A549 (cell line): ENCODE data around the gene EEF1AKMT1. TPM values are rescaled to one million over a fixed set of nuclear protein-coding genes. Genes with fewer than 3 reads are reported as not detected.

Source experiments
- ATAC-seq, 2 experiments: fragments of 200-7000 bp in 1 of 2; fragments of >200 bp in 1 of 2; cut with Nextera tagmentation in 1 of 2; cut with Tn5 transposase in 1 of 2; 3 replicates each; pipeline versions ENCODE4 v1.8.0 to v1.9.1; 2018 to 2020; ENCODE audit warnings: mild to moderate bottlenecking in 1 of 2, moderate library complexity in 1 of 2
- CTCF ChIA-PET: fragments of 300-600 bp; sonication (Branson Sonifier 250); formaldehyde crosslinking; extraction: SDS; loops from one replicate; lab custom pipeline; 2021; ENCODE audit warnings: antibody characterized with exemption, inconsistent platforms; lab: Yijun Ruan, JAX
- POLR2A ChIA-PET: fragments of 350-600 bp; formaldehyde crosslinking; extraction: SDS; loops from one replicate; lab custom pipeline; 2021; ENCODE audit warnings: antibody characterized with exemption, inconsistent platforms; lab: Yijun Ruan, JAX
- DNase-seq, 2 experiments: peaks; one replicate each; pipeline versions ENCODE4 v3.0.0 to v3.0.0-alpha.2; 2011 to 2016; ENCODE audit warnings: low read depth in 1 of 2, low spot score in 1 of 2
- FAIRE-seq: peaks from 2 replicates; lab custom pipeline; 2011; peaks lifted over from hg19 to GRCh38; lab: Jason Lieb, UNC
- H3K27ac ChIP-seq, 2 experiments: fragments of >200 bp; sonication (Bioruptor Twin); formaldehyde crosslinking; 3 replicates each; pipeline ENCODE4 v1.5.1; 2016 to 2017
- H3K4me1 ChIP-seq: fragments of >200 bp; sonication (Bioruptor Twin); formaldehyde crosslinking; 3 replicates; pipeline ENCODE4 v1.6.1; 2016
- H3K4me2 ChIP-seq: fragments of >200 bp; sonication (Bioruptor Twin); formaldehyde crosslinking; 3 replicates; pipeline ENCODE4 v1.6.1; 2016
- H3K4me3 ChIP-seq: fragments of >200 bp; sonication (Bioruptor Twin); formaldehyde crosslinking; 3 replicates; pipeline ENCODE4 v1.5.1; 2016
- H3K9me3 ChIP-seq: fragments of >200 bp; sonication (Bioruptor Twin); formaldehyde crosslinking; 3 replicates; pipeline ENCODE4 v1.6.1; 2016
- ATOH8 ChIP-seq: fragments of 250-450 bp; sonication (Bioruptor Pico); IDR thresholded peaks from 2 replicates; pipeline ENCODE4 v1.5.0; 2020; ENCODE audit warnings: low read depth, mild to moderate bottlenecking, moderate library complexity
- BCL3 ChIP-seq: fragments of >200 bp; sonication (Bioruptor Twin); formaldehyde crosslinking; IDR thresholded peaks from 3 replicates; pipeline ENCODE4 v1.6.1; 2016
- CBX2 ChIP-seq: fragments of 200-600 bp; sonication (generic); IDR thresholded peaks from 2 replicates; pipeline ENCODE4 v1.6.1; 2016; ENCODE audit warnings: low read depth, mild to moderate bottlenecking, borderline replicate concordance
- CHD4 ChIP-seq: fragments of 200-600 bp; sonication (generic); IDR thresholded peaks from 2 replicates; pipeline ENCODE4 v1.6.1; 2016; ENCODE audit warnings: antibody characterized with exemption, mild to moderate bottlenecking, borderline replicate concordance
- FOSL2 ChIP-seq, 2 experiments: fragments of 450-650 bp in 1 of 2; fragments of >200 bp in 1 of 2; sonication (Bioruptor Twin) in 1 of 2; formaldehyde crosslinking; IDR thresholded peaks; 2 replicates each; pipeline versions ENCODE4 v1.5.0 to v1.6.1; 2016 to 2020; ENCODE audit warnings: mild to moderate bottlenecking in 1 of 2, moderate library complexity in 1 of 2
- FOXS1 ChIP-seq: fragments of 250-450 bp; sonication (Bioruptor Pico); IDR thresholded peaks from 2 replicates; pipeline ENCODE4 v1.5.0; 2020; ENCODE audit warnings: mild to moderate bottlenecking, moderate library complexity
- GATA3 ChIP-seq: IDR thresholded peaks from 2 replicates; pipeline ENCODE4 v1.6.1; 2012; ENCODE audit warnings: borderline replicate concordance
- HDAC2 ChIP-seq: fragments of 200-600 bp; sonication (generic); IDR thresholded peaks from 2 replicates; pipeline ENCODE4 v1.6.1; 2016
- JUN ChIP-seq, 2 experiments: fragments of >200 bp; sonication (Bioruptor Twin); formaldehyde crosslinking; IDR thresholded peaks; 2 replicates in 1 of 2; 3 replicates in 1 of 2; pipeline ENCODE4 v1.6.1; 2016 to 2017
- JUNB ChIP-seq: fragments of >200 bp; sonication (Bioruptor Twin); formaldehyde crosslinking; IDR thresholded peaks from 2 replicates; pipeline ENCODE4 v1.6.1; 2016
- MYC ChIP-seq: IDR thresholded peaks from 2 replicates; pipeline ENCODE4 v1.6.1; 2012; ENCODE audit warnings: mild to moderate bottlenecking, inconsistent platforms, low read length, improper control_type of control experiment, borderline replicate concordance
- NFE2L2 ChIP-seq: fragments of 150-350 bp; conservative IDR thresholded peaks from 2 replicates; pipeline ENCODE4 v1.6.1; 2014; ENCODE audit warnings: low read length
- NPAS2 ChIP-seq: fragments of 250-450 bp; sonication (Bioruptor Pico); IDR thresholded peaks from 2 replicates; pipeline ENCODE4 v1.8.0; 2022; ENCODE audit warnings: mild to moderate bottlenecking, moderate library complexity, borderline replicate concordance
- PBX3 ChIP-seq: IDR thresholded peaks from 2 replicates; pipeline ENCODE4 v1.6.1; 2012
- POLR2AphosphoS2 ChIP-seq: conservative IDR thresholded peaks from 2 replicates; pipeline ENCODE4 v1.6.1; 2012; ENCODE audit warnings: low read length, improper control_type of control experiment, inconsistent platforms
- TFCP2L1 ChIP-seq: fragments of 250-450 bp; sonication (Bioruptor Pico); IDR thresholded peaks from 2 replicates; pipeline ENCODE4 v1.5.0; 2021; ENCODE audit warnings: mild to moderate bottlenecking
- USF2 ChIP-seq: fragments of 450-650 bp; IDR thresholded peaks from 2 replicates; pipeline ENCODE4 v1.6.1; 2014; ENCODE audit warnings: antibody characterized with exemption
- WGBS: methylation state at CpG from one replicate; pipeline ENCODE4 v1.1.6; 2017; ENCODE audit errors: missing lambda C conversion rate; 5-methylcytosine and 5-hydroxymethylcytosine counted together
- polyA plus RNA-seq, 4 experiments: library from polyadenylated mRNA; depleted of rRNA in 3 of 4; stranded (reverse); fragments of >200 nt; fragmentation: RNase III in 1 of 4; extraction: RNeasy Plus Mini Kit Qiagen cat#74134 plus additional on column Dnase treatment in 1 of 4; gene quantifications; 2 replicates in 3 of 4; 3 replicates in 1 of 4; pipeline ENCODE4 v1.2.3, GENCODE V29; 2011 to 2017

The EEF1AKMT1 gene
- polyA plus RNA-seq, 2 of the 4 experiments (the other 2 are of a cell fraction), result 8.1 to 10.0 TPM

- no peak for TF ChIP-seq BCL3
- TF ChIP-seq POLR2AphosphoS2, result no peak
Observed at GRCh38 chr13:20769091-20769490, 4.7 kb downstream of the EEF1AKMT1 start (continued).

GRCh38 chr13:20767309-20767943, 6.3 kb downstream of the EEF1AKMT1 start:
- CTCF ChIA-PET, result interaction anchor here (1.2 kb wide), 1 partner anchor 55 kb away, joined by 3 read pairs; no protein-coding TSS in a partner anchor
- Histone ChIP-seq H3K27ac (no peak overlapping the region), H3K4me2 (no peak overlapping the region), H3K4me1 (no peaks in the 10 kb centered on the region), H3K4me3 (no peak overlapping the region)
- no peak for FAIRE-seq
- 94% methylated on average over 2 of the region's 2 CpGs for WGBS
- no peak for TF ChIP-seq JUNB
- no peak for TF ChIP-seq FOXS1 (CRISPR knock-in tag)
- TF ChIP-seq, all 56 proteins: peak for 0
- no peak for ATAC-seq
- DNase-seq, result no peak
- H3K9me3 ChIP-seq, result peaks cover 6% of the 10 kb centered on the region; the same call in 1 of the 3 replicates
- POLR2A ChIA-PET, result interaction anchor here (0.6 kb wide), 1 partner anchor 102 kb away, joined by 5 read pairs; no protein-coding TSS in a partner anchor

GRCh38 chr13:20760872-20761271, 12.9 kb downstream of the EEF1AKMT1 start:
- FAIRE-seq, result no peak
- no peak overlapping the region for H3K4me3 ChIP-seq
- ChIA-PET CTCF (no interaction called here), POLR2A (no interaction called here)
- WGBS, result 75% methylated on average over 3 of the region's 3 CpGs
- no peak overlapping the region for H3K4me2 ChIP-seq
- no peak for ATAC-seq
- no peak for TF ChIP-seq PBX3
- no peak for TF ChIP-seq TFCP2L1 (CRISPR knock-in tag)
- no peak for TF ChIP-seq ATOH8 (CRISPR knock-in tag)
- TF ChIP-seq GATA3, result no peak
- TF ChIP-seq MYC, result no peak
- no peak for TF ChIP-seq BCL3
- no peak for TF ChIP-seq JUN (IDR thresholded peaks at IDR 0.05)
- no peak for TF ChIP-seq CBX2
- TF ChIP-seq FOSL2 (IDR thresholded peaks at IDR 0.05), result no peak
- no peak for TF ChIP-seq FOSL2 (CRISPR knock-in tag; IDR thresholded peaks at IDR 0.05)
- TF ChIP-seq NFE2L2, result no peak
- no peak for TF ChIP-seq CHD4
- no peak for TF ChIP-seq NPAS2 (CRISPR knock-in tag)
- no peak for TF ChIP-seq HDAC2
- no peak for TF ChIP-seq USF2
- DNase-seq, result no peak
- H3K4me1 ChIP-seq, result no peaks in the 10 kb centered on the region
- H3K27ac ChIP-seq, result no peak overlapping the region
- no peaks in the 10 kb centered on the region for H3K9me3 ChIP-seq
